ENCODE measurements around the gene YWHAQ. TPM values are rescaled to one million over a fixed set of nuclear protein-coding genes. Genes with fewer than 3 reads are reported as not detected.

Gene YWHAQ
- total and polyA plus RNA-seq, 9 of the 15 experiments (the other 6 are each of a cell fraction or from before 2014, with no cell fraction given): 63.1 to 359 (median 203) TPM

DNA sequence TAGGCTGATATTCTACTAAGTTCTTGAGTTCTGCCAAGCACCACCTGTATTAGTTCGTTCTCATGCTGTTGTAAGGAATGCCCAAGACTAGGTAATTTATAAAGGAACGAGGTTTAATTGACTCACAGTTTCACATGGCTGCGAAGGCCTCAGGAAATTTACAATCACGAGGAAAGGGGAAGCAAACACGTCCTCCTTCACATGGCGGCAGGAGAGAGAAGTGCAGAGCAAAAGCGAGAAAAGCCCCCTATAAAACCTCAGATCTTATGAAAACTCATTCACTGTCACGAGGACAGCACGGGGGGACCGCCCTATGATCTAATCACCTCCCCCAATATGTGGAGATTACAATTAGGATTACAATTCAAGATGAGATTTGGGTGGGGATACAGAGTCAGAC lies 47.7 kb upstream of the YWHAQ start:
- Histone ChIP-seq H3K4me2 (ENCODE audit: insufficient read depth, low read length) (no peak overlapping the region), H3K4me3 (no peak overlapping the region), H2AFZ (ENCODE audit: low read depth, low read length) (peak overlapping the region; percentile 71), H3K9ac (ENCODE audit: insufficient read depth in 1 of 2, low read depth in 2 of 2, low read length in 2 of 2) (no peak overlapping the region), H3K9me1 (ENCODE audit: control insufficient read depth, insufficient read depth, low read length) (peaks cover 3% of the 10 kb centered on the region), H4K20me1 (replicated peaks; ENCODE audit: control insufficient read depth, insufficient read depth, low read length) (no peaks in the 10 kb centered on the region), H3K36me3 (ENCODE audit: control insufficient read depth, insufficient read depth, low read length) (no peaks in the 10 kb centered on the region), H3K27ac (ENCODE audit: extremely low read depth, low read depth, low read length) (no peak overlapping the region), H3K4me1 (replicated peaks in 1 of 2; ENCODE audit: control insufficient read depth in 2 of 2, insufficient read depth in 2 of 2, low read length in 2 of 2) (peaks cover 4 to 22% of the 10 kb centered on the region in 2 experiments; a peak in 3 of 5 replicates), H3K27me3 (ENCODE audit: control insufficient read depth in 2 of 2, insufficient read depth in 2 of 2, low read length in 2 of 2) (no peaks in the 10 kb centered on the region), H3K9me3 (replicated peaks; ENCODE audit: control insufficient read depth, insufficient read depth, low read depth, low read length) (no peaks in the 10 kb centered on the region), H3K79me2 (ENCODE audit: control insufficient read depth, insufficient read depth, low read length) (no peaks in the 10 kb centered on the region)
- no peak for TF ChIP-seq JUND (IDR thresholded peaks at IDR 0.05; ENCODE audit: borderline replicate concordance, low read depth, low read length)
- TF ChIP-seq JUND (tag; IDR thresholded peaks at IDR 0.05; ENCODE audit: borderline replicate concordance, low read depth, low read length): no peak
- intact Hi-C loops (cut with micrococcal nuclease): no loop called here
- no peak for DNase-seq (ENCODE audit: extremely low read depth in 1 of 4, low spot score in 3 of 4)
- 60% methylated on average over 10 of the region's 10 CpGs for WGBS (ENCODE audit: insufficient coverage, low coverage, missing lambda C conversion rate)
- FAIRE-seq: no peak
- ChIA-PET POLR2A (no interaction called here), CTCF (ENCODE audit: low intra/inter-chr PET ratio) (no interaction called here)
- BruUV-seq (replicated peaks): no TSS peak
- ATAC-seq: no peak
- in situ Hi-C loops (cut with MboI): no loop called here

- no peak overlapping the region for H3K27ac ChIP-seq (ENCODE audit: extremely low read depth, low read depth, low read length)
- H3K36me3 ChIP-seq (ENCODE audit: control insufficient read depth, insufficient read depth, low read length): no peaks in the 10 kb centered on the region
- no peaks in the 10 kb centered on the region for H3K9me3 ChIP-seq (replicated peaks; ENCODE audit: control insufficient read depth, insufficient read depth, low read depth, low read length)
- peak; percentile 12; the same call in 1 of the 3 replicates for ATAC-seq
- no peaks in the 10 kb centered on the region for H3K27me3 ChIP-seq (ENCODE audit: control insufficient read depth in 2 of 2, insufficient read depth in 2 of 2, low read length in 2 of 2)
- POLR2A ChIA-PET: interaction anchor here (0.6 to 0.8 kb wide), 2 partner anchors 19 to 620 kb away, joined by 3 to 4 read pairs; no protein-coding TSS in a partner anchor
- in situ Hi-C loops (cut with MboI): no loop called here
- DNase-seq (ENCODE audit: extremely low read depth in 1 of 4, low spot score in 3 of 4): no peak
- H2AFZ ChIP-seq (ENCODE audit: low read depth, low read length): peak overlapping the region; percentile 2; the same call in 1 of the 2 replicates
- CTCF ChIA-PET (ENCODE audit: low intra/inter-chr PET ratio): no interaction called here
- H3K79me2 ChIP-seq (ENCODE audit: control insufficient read depth, insufficient read depth, low read length): no peaks in the 10 kb centered on the region
- FAIRE-seq: no peak
- intact Hi-C loops (cut with micrococcal nuclease): no loop called here
- 23% methylated on average over 14 of the region's 14 CpGs for WGBS (ENCODE audit: insufficient coverage, low coverage, missing lambda C conversion rate)
- H3K4me3 ChIP-seq: no peak overlapping the region
- no peak overlapping the region; the same call in 1 of the 2 replicates for H3K4me2 ChIP-seq (ENCODE audit: insufficient read depth, low read length)
- H4K20me1 ChIP-seq (replicated peaks; ENCODE audit: control insufficient read depth, insufficient read depth, low read length): no peaks in the 10 kb centered on the region
- H3K9ac ChIP-seq (ENCODE audit: insufficient read depth in 1 of 2, low read depth in 2 of 2, low read length in 2 of 2): no peak overlapping the region
- H3K4me1 ChIP-seq (replicated peaks in 1 of 2; ENCODE audit: control insufficient read depth in 2 of 2, insufficient read depth in 2 of 2, low read length in 2 of 2): peaks cover 4 to 21% of the 10 kb centered on the region in 2 experiments; a peak in 3 of 5 replicates
- H3K9me1 ChIP-seq (ENCODE audit: control insufficient read depth, insufficient read depth, low read length): peaks cover 3% of the 10 kb centered on the region
- BruUV-seq (replicated peaks): no TSS peak
- peak; percentile 52 for TF ChIP-seq RFX1 (IDR thresholded peaks at IDR 0.05)
- no peak for TF ChIP-seq ZNF707 (CRISPR knock-in tag; conservative IDR thresholded peaks at IDR 0.05)
- TF ChIP-seq ZSCAN29 (IDR thresholded peaks at IDR 0.05): no peak
- TF ChIP-seq, protein P1, sequence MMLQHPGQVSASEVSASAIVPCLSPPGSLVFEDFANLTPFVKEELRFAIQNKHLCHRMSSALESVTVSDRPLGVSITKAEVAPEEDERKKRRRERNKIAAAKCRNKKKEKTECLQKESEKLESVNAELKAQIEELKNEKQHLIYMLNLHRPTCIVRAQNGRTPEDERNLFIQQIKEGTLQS (IDR thresholded peaks at IDR 0.05): peak; percentile 60
- TF ChIP-seq, protein P1 (CRISPR knock-in tag; conservative IDR thresholded peaks at IDR 0.05): no peak
- TF ChIP-seq CC2D1A (IDR thresholded peaks at IDR 0.05): no peak
- TF ChIP-seq, protein P2, sequence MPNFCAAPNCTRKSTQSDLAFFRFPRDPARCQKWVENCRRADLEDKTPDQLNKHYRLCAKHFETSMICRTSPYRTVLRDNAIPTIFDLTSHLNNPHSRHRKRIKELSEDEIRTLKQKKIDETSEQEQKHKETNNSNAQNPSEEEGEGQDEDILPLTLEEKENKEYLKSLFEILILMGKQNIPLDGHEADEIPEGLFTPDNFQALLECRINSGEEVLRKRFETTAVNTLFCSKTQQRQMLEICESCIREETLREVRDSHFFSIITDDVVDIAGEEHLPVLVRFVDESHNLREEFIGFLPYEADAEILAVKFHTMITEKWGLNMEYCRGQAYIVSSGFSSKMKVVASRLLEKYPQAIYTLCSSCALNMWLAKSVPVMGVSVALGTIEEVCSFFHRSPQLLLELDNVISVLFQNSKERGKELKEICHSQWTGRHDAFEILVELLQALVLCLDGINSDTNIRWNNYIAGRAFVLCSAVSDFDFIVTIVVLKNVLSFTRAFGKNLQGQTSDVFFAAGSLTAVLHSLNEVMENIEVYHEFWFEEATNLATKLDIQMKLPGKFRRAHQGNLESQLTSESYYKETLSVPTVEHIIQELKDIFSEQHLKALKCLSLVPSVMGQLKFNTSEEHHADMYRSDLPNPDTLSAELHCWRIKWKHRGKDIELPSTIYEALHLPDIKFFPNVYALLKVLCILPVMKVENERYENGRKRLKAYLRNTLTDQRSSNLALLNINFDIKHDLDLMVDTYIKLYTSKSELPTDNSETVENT (CRISPR knock-in tag; IDR thresholded peaks at IDR 0.05): no peak
- no peak for TF ChIP-seq FOS (IDR thresholded peaks at IDR 0.05; ENCODE audit: extremely low read depth, insufficient read length)
- no peak for TF ChIP-seq CBFA2T3 (IDR thresholded peaks at IDR 0.05)
Observed at GRCh38 chr2:9675415-9676351, 44.9 kb upstream of the YWHAQ start.

Measured in K562 (cell line).